GM23248 (cell line): ENCODE data around the gene PDE2A. TPM values are rescaled to one million over a fixed set of nuclear protein-coding genes. Genes with fewer than 3 reads are reported as not detected.

Experiments
- DNase-seq: peaks from one replicate; pipeline ENCODE4 v3.0.0-alpha.2; 2015
- H2AFZ ChIP-seq: fragments of 200-600 bp; sonication (generic); 2 replicates; pipeline ENCODE4 v1.6.1; 2016; ENCODE audit warnings: antibody characterized with exemption
- H3F3A ChIP-seq: fragments of 200-600 bp; sonication (generic); 2 replicates; pipeline ENCODE4 v1.6.1; 2016; ENCODE audit warnings: mild to moderate bottlenecking, antibody characterized with exemption, mixed run types; ENCODE audit not compliant: insufficient read depth
- H3K27ac ChIP-seq: fragments of 200-600 bp; sonication (generic); 2 replicates; pipeline ENCODE4 v1.5.1; 2016; ENCODE audit warnings: mild to moderate bottlenecking
- H3K27me3 ChIP-seq: fragments of 200-600 bp; sonication (generic); replicated peaks from 2 replicates; pipeline ENCODE4 v1.6.1; 2016; ENCODE audit warnings: mild to moderate bottlenecking; ENCODE audit not compliant: insufficient read depth
- H3K36me3 ChIP-seq: fragments of 200-600 bp; sonication (generic); 2 replicates; pipeline ENCODE4 v1.6.1; 2016; ENCODE audit warnings: low read depth, mild to moderate bottlenecking
- H3K4me1 ChIP-seq: fragments of 200-600 bp; sonication (generic); 2 replicates; pipeline ENCODE4 v1.6.1; 2016; ENCODE audit warnings: mild to moderate bottlenecking; ENCODE audit not compliant: insufficient read depth
- H3K4me2 ChIP-seq: fragments of 200-600 bp; sonication (generic); one replicate; pipeline ENCODE4 v1.6.1; 2016; ENCODE audit warnings: mild to moderate bottlenecking; ENCODE audit not compliant: unreplicated experiment
- H3K4me3 ChIP-seq: fragments of 200-600 bp; sonication (generic); 2 replicates; pipeline ENCODE4 v1.5.1; 2016; ENCODE audit warnings: mild to moderate bottlenecking
- H3K79me2 ChIP-seq: fragments of 200-600 bp; sonication (generic); 2 replicates; pipeline ENCODE4 v1.6.1; 2016; ENCODE audit warnings: mild to moderate bottlenecking; ENCODE audit not compliant: insufficient read depth
- H3K9ac ChIP-seq: fragments of 200-600 bp; sonication (generic); 2 replicates; pipeline ENCODE4 v1.6.1; 2016; ENCODE audit warnings: mild to moderate bottlenecking
- H3K9me2 ChIP-seq: fragments of 200-600 bp; sonication (generic); 2 replicates; pipeline ENCODE4 v1.6.1; 2016; ENCODE audit warnings: mixed run types, mild to moderate bottlenecking, moderate library complexity; ENCODE audit not compliant: insufficient read depth
- H3K9me3 ChIP-seq: fragments of 200-600 bp; sonication (generic); one replicate; pipeline ENCODE4 v1.6.1; 2017; ENCODE audit warnings: low read depth
- H4K20me1 ChIP-seq: fragments of 200-600 bp; sonication (generic); 2 replicates; pipeline ENCODE4 v1.6.0; 2016; ENCODE audit not compliant: insufficient read depth
- EZH2 ChIP-seq: fragments of 200-600 bp; sonication (generic); IDR thresholded peaks from 2 replicates; pipeline ENCODE4 v1.6.1; 2018; ENCODE audit warnings: antibody characterized with exemption, mild to moderate bottlenecking; ENCODE audit not compliant: insufficient read depth, poor library complexity, severe bottlenecking
- EZH2phosphoT487 ChIP-seq: fragments of 200-600 bp; sonication (generic); IDR thresholded peaks from 2 replicates; pipeline ENCODE4 v1.6.1; 2018; ENCODE audit warnings: antibody characterized with exemption, moderate library complexity, mild to moderate bottlenecking, low read depth; ENCODE audit not compliant: insufficient read depth
- WGBS, 2 experiments: methylation state at CpG; one replicate each; pipeline ENCODE4 v1.1.6; 2015 to 2017; ENCODE audit warnings: low lambda C conversion rate in 2 of 2, low coverage in 1 of 2; ENCODE audit errors: missing lambda C conversion rate in 2 of 2; 5-methylcytosine and 5-hydroxymethylcytosine counted together
- in situ Hi-C: fragments of 300-500 bp; cut with MboI; formaldehyde crosslinking; loops from 2 replicates; pipeline ENCODE4 v1.15.0; 2020
- polyA plus RNA-seq: library from polyadenylated mRNA; unstranded; fragments of >200 nt; fragmentation: Nextera tagmentation; extraction: Ambion mirVana; gene quantifications from 2 replicates; pipeline ENCODE4 v1.2.1, GENCODE V29; 2016
- total RNA-seq: library from RNA; depleted of rRNA; stranded (reverse); fragments of >200 nt; shearing (Covaris generic); gene quantifications from 2 replicates; pipeline ENCODE4 v1.2.3, GENCODE V29; 2014

Gene PDE2A
- total and polyA plus RNA-seq, 2 experiments from 2014 or later, result 1.0 to 2.3 TPM

- H3K4me2 ChIP-seq, result no peak overlapping the region
- DNase-seq, result no peak
- H3K9me3 ChIP-seq, result no peaks in the 10 kb centered on the region
- no peaks in the 10 kb centered on the region for H3F3A ChIP-seq
- no peaks in the 10 kb centered on the region for H3K79me2 ChIP-seq
- no peaks in the 10 kb centered on the region for H3K4me1 ChIP-seq
- H4K20me1 ChIP-seq, result no peaks in the 10 kb centered on the region
- H2AFZ ChIP-seq, result no peak overlapping the region
- WGBS, 2 experiments, result 40 to 48% methylated on average over 3 of the region's 3 CpGs
- in situ Hi-C loops, result no loop called here
- H3K9ac ChIP-seq, result no peak overlapping the region
- TF ChIP-seq EZH2phosphoT487 (no peak), EZH2 (no peak)
- no peaks in the 10 kb centered on the region for H3K9me2 ChIP-seq
- H3K4me3 ChIP-seq, result no peak overlapping the region
- H3K27me3 ChIP-seq, result peaks cover under 1% of the 10 kb centered on the region; the same call in 1 of the 2 replicates
- no peaks in the 10 kb centered on the region for H3K36me3 ChIP-seq
- H3K27ac ChIP-seq, result no peak overlapping the region
These were observed 120.5 kb downstream of the PDE2A start for GRCh38 chr11:72553706-72554105.

- Histone ChIP-seq H3F3A (no peaks in the 10 kb centered on the region), H3K4me3 (no peak overlapping the region), H3K27me3 (0 out of 2 replicates have a peak, but pooled peaks cover 4% of the 10 kb centered on the region), H3K4me2 (no peak overlapping the region), H4K20me1 (no peaks in the 10 kb centered on the region), H3K9me3 (no peaks in the 10 kb centered on the region), H3K9ac (no peak overlapping the region), H3K27ac (no peak overlapping the region), H3K4me1 (no peaks in the 10 kb centered on the region), H3K79me2 (no peaks in the 10 kb centered on the region), H3K9me2 (no peaks in the 10 kb centered on the region), H3K36me3 (no peaks in the 10 kb centered on the region), H2AFZ (no peak overlapping the region)
- no peak for TF ChIP-seq EZH2phosphoT487
- no peak for TF ChIP-seq EZH2
- in situ Hi-C loops, result no loop called here
- WGBS, 2 experiments, result 65 to 69% methylated on average over 3 of the region's 3 CpGs
- DNase-seq, result peak; percentile 17
These were observed 121.8 kb downstream of the PDE2A start for GRCh38 chr11:72552399-72552910.

GRCh38 chr11:72551571-72551970 lies 122.7 kb downstream of the PDE2A start:
- H3K4me2 ChIP-seq, result no peak overlapping the region
- WGBS, 2 experiments, result 79 to 88% methylated on average over 5 of the region's 5 CpGs
- DNase-seq, result no peak
- H3K27ac ChIP-seq, result no peak overlapping the region
- H3K4me1 ChIP-seq, result no peaks in the 10 kb centered on the region
- no peaks in the 10 kb centered on the region for H3K9me3 ChIP-seq
- H2AFZ ChIP-seq, result no peak overlapping the region
- H3K4me3 ChIP-seq, result no peak overlapping the region
- in situ Hi-C loops, result no loop called here
- H3K27me3 ChIP-seq, result 0 out of 2 replicates have a peak, but pooled peaks cover 4% of the 10 kb centered on the region
- TF ChIP-seq EZH2 (no peak), EZH2phosphoT487 (no peak)
- H4K20me1 ChIP-seq, result no peaks in the 10 kb centered on the region
- no peaks in the 10 kb centered on the region for H3K36me3 ChIP-seq
- H3K9me2 ChIP-seq, result no peaks in the 10 kb centered on the region
- no peak overlapping the region for H3K9ac ChIP-seq
- no peaks in the 10 kb centered on the region for H3K79me2 ChIP-seq
- no peaks in the 10 kb centered on the region for H3F3A ChIP-seq

- Histone ChIP-seq H3K27me3 (0 out of 2 replicates have a peak, but pooled peaks cover 4% of the 10 kb centered on the region), H3K9me3 (no peaks in the 10 kb centered on the region), H3K79me2 (no peaks in the 10 kb centered on the region), H3K4me3 (no peak overlapping the region), H3K36me3 (no peaks in the 10 kb centered on the region), H3K4me1 (no peaks in the 10 kb centered on the region), H2AFZ (no peak overlapping the region), H3K9me2 (no peaks in the 10 kb centered on the region), H3K9ac (no peak overlapping the region), H4K20me1 (no peaks in the 10 kb centered on the region), H3K4me2 (no peak overlapping the region), H3K27ac (no peak overlapping the region), H3F3A (no peaks in the 10 kb centered on the region)
- in situ Hi-C loops, result no loop called here
- no peak for DNase-seq
- WGBS, 2 experiments, result 35 to 42% methylated on average over 6 of the region's 6 CpGs
- TF ChIP-seq EZH2phosphoT487, result no peak
- TF ChIP-seq EZH2, result no peak
These were observed 125.8 kb downstream of the PDE2A start for GRCh38 chr11:72548463-72548862.
